Activated CD8-positive, alpha-beta memory T cell treated with anti-CD3 and anti-CD28 coated beads for 24 hours (primary cell): ENCODE data around the gene CASKIN2.
"Not testable (repeated sequence)": the region's sequence is repeated elsewhere in the genome, so short reads cannot be mapped to it uniquely, and the experiment has no call there.

ENCODE experiments used
- DNase-seq: peaks from one replicate; pipeline ENCODE4 v3.0.0-alpha.2; 2020

Gene CASKIN2

GRCh38 chr17:75459590-75460267, 55.6 kb downstream of the CASKIN2 start:
- no peak for DNase-seq

- no peak for DNase-seq
Measured at GRCh38 chr17:75459246-75459589, 56.1 kb downstream of the CASKIN2 start.

GRCh38 chr17:75457047-75457654, 58.2 kb downstream of the CASKIN2 start:
- peak; percentile 68 for DNase-seq

GRCh38 chr17:75456417-75457046, 58.8 kb downstream of the CASKIN2 start, which contains the start of gene TMEM94:
Gene TMEM94 (plus strand): TSS chr17:75456635. CDS start chr17:75471906, 15,271 bp downstream.
- peak; percentile 92 for DNase-seq

GRCh38 chr17:75456039-75456416, 59.3 kb downstream of the CASKIN2 start:
- no peak for DNase-seq

GRCh38 chr17:75454672-75455071, 60.7 kb downstream of the CASKIN2 start:
- DNase-seq = not testable (repeated sequence)

- DNase-seq = no peak
Measured at GRCh38 chr17:75454193-75454592, 61.1 kb downstream of the CASKIN2 start.

- no peak for DNase-seq
Measured at GRCh38 chr17:75450270-75450669, 65.1 kb downstream of the CASKIN2 start.
